KG1 (cell line): ENCODE results near the gene ADARB2.
"Not testable (repeated sequence)": the region's sequence is repeated elsewhere in the genome, so short reads cannot be mapped to it uniquely, and the experiment has no call there.

Source experiments
- DNase-seq: peaks from one replicate; lab custom pipeline; 2025; lab: John Stamatoyannopoulos, UW

ADARB2 gene

GRCh38 chr10:1169981-1170866 lies 567.1 kb downstream of the ADARB2 start:
- no peak for DNase-seq

DNA sequence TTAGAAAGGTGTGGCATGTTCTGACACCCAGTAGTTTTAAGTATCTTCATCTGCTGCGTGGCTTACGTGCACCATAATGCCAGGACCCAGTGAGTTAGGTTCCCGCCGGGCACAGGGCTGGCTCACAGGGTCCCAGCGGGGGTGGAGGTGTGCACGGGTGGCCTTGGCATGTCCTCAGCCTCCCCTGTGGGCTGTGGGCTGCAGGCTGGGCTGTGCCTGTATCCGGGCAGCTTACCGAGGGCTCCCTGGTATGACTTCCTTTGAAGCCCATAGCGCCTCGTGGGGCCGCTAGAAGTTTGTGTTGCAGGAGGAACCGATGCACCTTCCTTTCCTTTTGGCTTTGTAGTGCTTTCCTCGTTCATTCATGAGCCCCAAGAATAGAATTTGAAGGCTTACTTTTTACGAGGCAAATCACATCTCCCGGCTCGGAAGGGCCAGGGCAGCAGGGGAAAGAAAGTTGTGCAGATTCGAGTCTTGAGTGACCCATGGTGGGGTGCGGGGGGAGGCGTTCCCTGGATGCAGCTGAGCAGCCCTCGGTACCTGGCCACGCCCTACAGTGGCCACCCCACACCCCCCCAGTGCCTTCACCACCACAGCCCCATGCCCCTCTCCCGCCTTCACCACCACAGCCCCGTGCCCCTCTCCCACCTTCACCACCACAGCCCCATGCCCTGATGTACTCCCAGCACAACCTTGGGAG lies 568.0 kb downstream of the ADARB2 start:
- no peak for DNase-seq

- DNase-seq = no peak
These were observed 568.6 kb downstream of the ADARB2 start for GRCh38 chr10:1168763-1169162.

DNA sequence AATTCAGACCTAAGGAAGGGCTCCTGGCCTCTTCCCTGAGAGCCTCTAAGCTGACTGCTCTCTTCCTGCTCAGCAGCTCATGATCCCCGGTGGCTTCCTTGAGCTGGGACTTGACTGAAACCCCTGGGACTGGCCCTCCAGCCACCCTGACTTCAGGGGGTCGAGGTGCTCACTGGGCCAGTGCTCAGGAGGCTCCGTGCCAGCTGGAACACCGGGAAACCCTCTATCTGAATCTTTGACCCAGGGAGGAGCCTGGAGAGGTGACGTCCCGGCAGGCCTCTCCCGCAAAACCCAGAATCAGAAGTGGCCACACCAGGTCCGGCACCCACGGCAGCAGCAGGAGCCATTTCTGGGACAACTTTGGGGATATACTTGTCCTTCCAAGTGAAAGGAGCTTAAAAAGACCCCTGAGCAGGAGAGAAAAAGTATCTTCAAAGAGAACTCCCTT lies 570.5 kb downstream of the ADARB2 start:
- DNase-seq = no peak

DNA sequence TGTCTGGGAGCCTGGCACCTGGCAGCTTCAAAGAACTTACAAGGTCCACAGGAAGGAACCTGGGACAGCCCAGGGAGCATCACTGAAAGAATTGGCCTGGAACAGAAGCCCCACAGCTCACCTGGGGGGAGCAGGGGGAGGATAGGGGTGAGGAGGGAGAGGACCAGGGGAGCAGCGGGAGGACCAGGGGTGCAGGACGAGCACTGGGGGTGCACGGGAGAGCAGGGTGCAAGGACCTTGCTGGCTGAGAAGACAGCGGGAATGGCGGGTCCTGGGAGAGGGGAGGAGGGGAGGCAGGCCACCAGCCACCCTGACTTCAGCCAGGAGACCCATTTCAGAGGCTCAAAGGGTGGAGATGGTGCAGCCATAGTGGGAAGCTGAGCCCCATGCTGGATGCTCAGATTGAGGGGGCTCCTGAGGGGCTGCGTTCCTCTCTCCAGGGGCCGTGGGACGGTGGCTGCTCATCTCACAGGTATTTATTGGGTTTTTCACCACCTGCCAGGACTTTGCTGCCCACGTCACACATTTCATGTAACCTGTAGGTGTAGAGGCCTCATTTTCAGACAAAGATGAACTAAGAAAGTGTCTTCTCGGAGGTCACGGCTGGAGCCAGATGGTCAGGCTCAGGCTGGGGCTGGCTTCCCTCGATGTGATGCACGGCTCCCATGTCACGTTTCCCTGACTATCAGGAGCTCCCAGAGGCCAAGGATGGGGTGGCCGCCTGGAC lies 571.1 kb downstream of the ADARB2 start:
- DNase-seq = no peak

DNA sequence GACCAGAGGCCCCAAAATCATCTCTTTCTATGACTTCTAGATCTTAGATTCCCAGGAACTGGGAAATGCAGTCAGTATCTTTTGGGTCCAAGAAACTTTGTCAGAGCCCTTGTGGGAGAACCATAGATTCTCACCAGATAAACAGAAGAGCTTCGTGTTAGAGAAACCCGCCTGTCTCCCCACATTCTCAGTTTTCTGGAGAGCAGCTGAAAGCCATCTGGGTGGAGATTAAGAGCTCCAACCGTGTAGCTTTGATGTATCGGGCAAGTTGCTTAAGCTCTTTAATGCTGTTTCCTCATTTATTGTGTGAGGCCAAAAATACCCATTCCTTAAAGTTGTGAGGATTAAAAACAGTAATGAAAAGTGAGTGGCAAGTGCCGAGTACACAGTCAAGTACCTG lies 573.5 kb downstream of the ADARB2 start:
- DNase-seq = no peak

GRCh38 chr10:1163204-1163660 lies 574.1 kb downstream of the ADARB2 start:
- DNase-seq = no peak

DNA sequence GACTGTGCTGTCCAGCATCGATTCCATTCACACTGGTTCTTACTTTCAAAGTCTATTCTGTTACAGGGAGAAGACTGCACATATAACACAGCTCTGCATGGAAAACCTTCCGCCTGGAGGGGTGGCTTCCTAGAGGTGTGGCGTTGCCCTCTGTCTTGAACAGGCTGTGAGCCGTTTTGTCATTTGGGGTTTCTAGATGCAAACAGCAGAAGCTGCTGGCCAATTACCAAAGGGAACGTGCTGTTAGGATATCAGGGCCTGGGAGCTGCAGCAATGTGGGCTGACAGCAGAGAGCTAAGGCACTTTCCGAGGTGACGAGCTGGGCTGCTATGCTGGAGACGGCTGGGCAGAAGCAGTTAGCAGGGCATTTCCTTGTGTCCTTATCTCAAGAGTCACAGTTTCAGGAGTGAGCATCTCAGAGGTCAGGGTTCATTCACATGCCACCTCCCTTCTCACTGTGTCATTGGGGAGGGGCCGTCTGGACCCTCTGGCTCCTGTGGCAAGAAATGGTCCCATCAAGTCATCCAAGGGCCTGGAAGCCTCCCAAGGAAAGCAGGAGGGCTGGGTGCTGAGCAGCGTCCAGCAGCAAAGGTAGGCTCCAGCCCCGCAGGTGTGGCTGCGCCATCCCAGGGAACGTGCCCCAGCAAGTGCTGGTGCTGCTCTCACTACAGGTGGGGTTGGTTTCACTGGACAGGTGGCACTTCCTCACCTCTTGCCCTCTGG lies 574.7 kb downstream of the ADARB2 start:
- DNase-seq = no peak

- DNase-seq = not testable (repeated sequence)
These were observed 576.0 kb downstream of the ADARB2 start for GRCh38 chr10:1161315-1161673.

DNA sequence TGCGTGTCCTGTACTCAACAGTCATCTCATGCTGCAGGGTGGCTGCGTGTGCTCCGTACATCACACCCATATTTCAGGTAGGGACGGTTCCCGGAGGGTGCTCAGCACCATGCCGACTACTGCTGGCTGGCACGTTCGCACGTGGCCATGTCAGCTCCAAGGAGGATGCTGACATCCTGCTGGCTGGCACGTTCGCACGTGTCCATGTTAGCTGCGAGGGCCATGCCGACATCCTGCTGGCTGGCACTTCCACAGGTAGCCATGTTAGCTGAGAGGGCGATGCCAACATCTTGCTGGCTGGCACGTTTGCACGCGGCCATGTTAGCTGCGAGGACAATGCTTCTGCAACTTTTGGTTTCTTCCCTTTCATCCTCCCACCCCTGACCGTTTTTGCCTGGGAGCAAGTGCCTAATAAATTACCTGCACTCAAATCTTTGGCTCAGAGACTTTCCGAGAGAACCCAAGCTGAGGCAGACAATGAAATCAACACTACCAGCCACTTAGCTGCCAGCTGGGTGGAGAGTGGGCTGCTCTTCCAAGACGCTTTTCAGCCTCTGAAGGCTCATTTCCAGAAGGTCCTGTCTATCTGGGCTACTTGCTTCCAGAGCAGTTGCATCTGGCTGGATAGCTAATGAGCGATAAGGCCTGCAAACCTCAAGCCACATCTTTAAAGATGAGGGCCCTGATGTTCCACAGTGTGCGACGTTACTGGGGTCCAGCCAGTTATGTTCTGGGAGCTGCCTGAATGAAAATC lies 576.6 kb downstream of the ADARB2 start:
- no peak for DNase-seq

GRCh38 chr10:1159131-1160061 lies 577.9 kb downstream of the ADARB2 start:
- DNase-seq = no peak

GRCh38 chr10:1158536-1158935 lies 578.8 kb downstream of the ADARB2 start:
- DNase-seq = not testable (repeated sequence)

DNA sequence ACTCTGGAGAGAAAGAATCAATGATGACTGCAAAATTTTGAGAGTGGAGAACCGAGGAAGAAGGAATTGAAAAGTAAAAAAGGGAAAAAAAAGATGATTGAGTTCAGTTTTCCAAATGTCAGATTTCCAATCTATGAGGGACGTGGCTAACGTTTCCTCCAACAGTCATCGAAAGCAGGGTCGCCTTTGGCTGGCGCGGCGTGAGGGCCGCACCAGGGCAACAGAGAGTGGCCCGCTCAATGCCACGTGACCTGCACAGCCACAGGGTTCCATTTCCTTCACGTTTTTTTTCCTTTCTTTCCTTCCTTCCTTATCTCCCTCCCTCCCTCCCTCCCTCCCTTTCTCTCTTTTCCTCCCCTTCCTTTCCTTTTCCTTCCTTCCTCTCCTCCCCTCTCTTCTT lies 579.3 kb downstream of the ADARB2 start:
- DNase-seq = no peak

- no peak for DNase-seq
These were observed 579.8 kb downstream of the ADARB2 start for GRCh38 chr10:1157615-1157933.

GRCh38 chr10:1156921-1157614 lies 580.3 kb downstream of the ADARB2 start:
- DNase-seq = no peak

GRCh38 chr10:1156616-1156886 lies 580.8 kb downstream of the ADARB2 start:
- no peak for DNase-seq

GRCh38 chr10:1155791-1156615 lies 581.3 kb downstream of the ADARB2 start:
- no peak for DNase-seq

GRCh38 chr10:1154531-1155295 lies 582.6 kb downstream of the ADARB2 start:
- DNase-seq = no peak
